GM21526 (cell line): ENCODE data around the gene ADAMTSL3.

ENCODE experiments used
- ATAC-seq: cut with Tn5 transposase; IDR thresholded peaks from one replicate; pipeline ENCODE4 v1.9.1; 2021; ENCODE audit warnings: moderate library complexity; ENCODE audit not compliant: unreplicated experiment, low FRiP score

The ADAMTSL3 gene

GRCh38 chr15:83656192-83656591 is 2.3 kb downstream of the ADAMTSL3 start:
- ATAC-seq, result no peak

GRCh38 chr15:83656943-83657528 is 3.1 kb downstream of the ADAMTSL3 start:
- ATAC-seq, result no peak

- no peak for ATAC-seq
Measured at GRCh38 chr15:83657549-83657948, 3.6 kb downstream of the ADAMTSL3 start.

GRCh38 chr15:83658430-83659416 is 4.8 kb downstream of the ADAMTSL3 start:
- ATAC-seq, result no peak

GRCh38 chr15:83659417-83659812 is 5.5 kb downstream of the ADAMTSL3 start:
- no peak for ATAC-seq

GRCh38 chr15:83665480-83665879 is 11.6 kb downstream of the ADAMTSL3 start:
- no peak for ATAC-seq

- ATAC-seq, result no peak
Measured at GRCh38 chr15:83670672-83671229, 16.8 kb downstream of the ADAMTSL3 start.

- no peak for ATAC-seq
Measured at GRCh38 chr15:83671603-83672002, 17.7 kb downstream of the ADAMTSL3 start.

- ATAC-seq, result no peak
Measured at GRCh38 chr15:83673385-83673784, 19.5 kb downstream of the ADAMTSL3 start.

GRCh38 chr15:83682476-83683088 is 28.7 kb downstream of the ADAMTSL3 start:
- ATAC-seq, result no peak

- no peak for ATAC-seq
Measured at GRCh38 chr15:83685916-83686332, 32.0 kb downstream of the ADAMTSL3 start.

- ATAC-seq, result no peak
Measured at GRCh38 chr15:83688201-83688600, 34.3 kb downstream of the ADAMTSL3 start.

- ATAC-seq, result no peak
Measured at GRCh38 chr15:83690676-83691075, 36.8 kb downstream of the ADAMTSL3 start.

GRCh38 chr15:83692746-83693581 is 39.0 kb downstream of the ADAMTSL3 start:
- ATAC-seq, result no peak

GRCh38 chr15:83694015-83694414 is 40.1 kb downstream of the ADAMTSL3 start:
- ATAC-seq, result no peak

- no peak for ATAC-seq
Measured at GRCh38 chr15:83694536-83694935, 40.6 kb downstream of the ADAMTSL3 start.

- no peak for ATAC-seq
Measured at GRCh38 chr15:83695246-83695645, 41.3 kb downstream of the ADAMTSL3 start.

- no peak for ATAC-seq
Measured at GRCh38 chr15:83695901-83696425, 42.0 kb downstream of the ADAMTSL3 start.

GRCh38 chr15:83697716-83698115 is 43.8 kb downstream of the ADAMTSL3 start:
- ATAC-seq, result no peak

GRCh38 chr15:83698294-83698693 is 44.4 kb downstream of the ADAMTSL3 start:
- ATAC-seq, result no peak
